ENCODE results near the gene TBX5.

TBX5 gene

DNA sequence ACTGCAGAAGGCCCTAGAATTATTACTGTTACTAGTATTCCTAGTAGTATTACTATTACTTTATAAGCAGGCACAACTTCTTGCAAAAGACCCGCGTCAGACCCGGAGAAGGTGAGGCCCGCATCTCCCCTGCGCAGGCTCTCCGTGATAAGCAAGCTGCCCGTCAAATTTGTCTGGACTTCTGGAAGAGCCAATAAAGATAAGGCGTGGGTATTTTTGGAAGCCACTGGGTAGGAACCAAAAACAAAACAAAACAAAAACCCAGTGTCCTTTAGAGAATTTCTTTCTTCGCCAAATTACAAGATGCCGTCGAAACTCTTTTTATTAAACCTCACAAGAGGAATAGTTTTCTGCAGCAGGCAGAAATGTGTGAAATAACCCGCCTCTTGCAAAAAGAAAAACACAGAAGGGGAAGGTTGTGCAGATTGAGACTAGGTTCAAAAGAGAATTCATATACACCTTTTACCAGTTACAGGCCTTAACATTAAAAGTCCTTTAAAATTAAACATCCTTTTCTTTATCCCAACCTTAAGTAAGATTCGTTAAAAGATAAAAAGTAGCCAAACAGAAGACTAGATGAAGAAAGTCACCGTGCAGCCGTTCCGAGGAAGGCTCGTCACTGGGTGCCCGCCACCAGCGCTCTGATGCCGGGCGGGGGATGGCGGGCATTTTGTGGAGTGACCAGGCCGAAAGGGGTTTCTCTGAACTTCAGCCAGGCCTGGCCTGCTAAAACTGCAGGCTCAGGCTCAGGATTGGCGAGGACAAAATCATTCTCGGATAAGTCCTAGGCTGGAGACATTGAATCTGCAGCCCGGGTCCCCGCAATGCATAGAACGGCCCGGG, 1.6 kb downstream of the TBX5 start:
- Histone ChIP-seq H3K36me3 (replicated peaks) (no peaks in the 10 kb centered on the region), H3K27me3 (replicated peaks) (peaks cover 87% of the 10 kb centered on the region), H3K4me3 (ENCODE audit: low read depth, low read length) (no peak overlapping the region), H3K27ac (no peak overlapping the region)
- no peak for DNase-seq
- in situ Hi-C loops (cut with HindIII; ENCODE audit: low pct_ligation_motif_present, low sequenced_read_pairs), result no loop called here
- TF ChIP-seq, protein P1, sequence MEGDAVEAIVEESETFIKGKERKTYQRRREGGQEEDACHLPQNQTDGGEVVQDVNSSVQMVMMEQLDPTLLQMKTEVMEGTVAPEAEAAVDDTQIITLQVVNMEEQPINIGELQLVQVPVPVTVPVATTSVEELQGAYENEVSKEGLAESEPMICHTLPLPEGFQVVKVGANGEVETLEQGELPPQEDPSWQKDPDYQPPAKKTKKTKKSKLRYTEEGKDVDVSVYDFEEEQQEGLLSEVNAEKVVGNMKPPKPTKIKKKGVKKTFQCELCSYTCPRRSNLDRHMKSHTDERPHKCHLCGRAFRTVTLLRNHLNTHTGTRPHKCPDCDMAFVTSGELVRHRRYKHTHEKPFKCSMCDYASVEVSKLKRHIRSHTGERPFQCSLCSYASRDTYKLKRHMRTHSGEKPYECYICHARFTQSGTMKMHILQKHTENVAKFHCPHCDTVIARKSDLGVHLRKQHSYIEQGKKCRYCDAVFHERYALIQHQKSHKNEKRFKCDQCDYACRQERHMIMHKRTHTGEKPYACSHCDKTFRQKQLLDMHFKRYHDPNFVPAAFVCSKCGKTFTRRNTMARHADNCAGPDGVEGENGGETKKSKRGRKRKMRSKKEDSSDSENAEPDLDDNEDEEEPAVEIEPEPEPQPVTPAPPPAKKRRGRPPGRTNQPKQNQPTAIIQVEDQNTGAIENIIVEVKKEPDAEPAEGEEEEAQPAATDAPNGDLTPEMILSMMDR (IDR thresholded peaks at IDR 0.05; ENCODE audit: low read depth, low read length, missing control alignments), result no peak

DNA sequence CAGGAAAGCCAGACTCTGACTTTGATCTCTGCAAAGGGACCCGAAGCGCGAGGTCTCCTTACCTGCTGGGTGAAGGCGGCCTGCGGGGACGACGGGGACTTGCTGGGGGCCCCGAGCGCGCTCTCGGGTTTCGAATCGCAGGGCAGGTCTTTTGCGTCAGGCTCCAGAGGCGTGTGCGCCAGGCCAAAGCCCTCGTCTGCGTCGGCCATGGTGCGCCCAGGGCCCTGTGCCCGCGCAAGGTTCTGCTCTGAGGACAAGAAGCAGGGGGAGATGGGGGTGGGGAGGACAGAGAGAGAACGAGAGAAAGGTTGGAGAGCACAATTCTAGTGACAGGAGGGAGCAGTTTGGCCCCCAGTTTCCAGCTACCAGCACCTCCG, 2.3 kb downstream of the TBX5 start:
- in situ Hi-C loops (cut with HindIII; ENCODE audit: low pct_ligation_motif_present, low sequenced_read_pairs), result no loop called here
- no peak for DNase-seq
- H3K27me3 ChIP-seq (replicated peaks), result peaks cover 85% of the 10 kb centered on the region
- TF ChIP-seq, protein P1 (IDR thresholded peaks at IDR 0.05; ENCODE audit: low read depth, low read length, missing control alignments), result no peak
- no peak overlapping the region for H3K4me3 ChIP-seq (ENCODE audit: low read depth, low read length)
- no peaks in the 10 kb centered on the region for H3K36me3 ChIP-seq (replicated peaks)
- H3K27ac ChIP-seq, result no peak overlapping the region

DNA sequence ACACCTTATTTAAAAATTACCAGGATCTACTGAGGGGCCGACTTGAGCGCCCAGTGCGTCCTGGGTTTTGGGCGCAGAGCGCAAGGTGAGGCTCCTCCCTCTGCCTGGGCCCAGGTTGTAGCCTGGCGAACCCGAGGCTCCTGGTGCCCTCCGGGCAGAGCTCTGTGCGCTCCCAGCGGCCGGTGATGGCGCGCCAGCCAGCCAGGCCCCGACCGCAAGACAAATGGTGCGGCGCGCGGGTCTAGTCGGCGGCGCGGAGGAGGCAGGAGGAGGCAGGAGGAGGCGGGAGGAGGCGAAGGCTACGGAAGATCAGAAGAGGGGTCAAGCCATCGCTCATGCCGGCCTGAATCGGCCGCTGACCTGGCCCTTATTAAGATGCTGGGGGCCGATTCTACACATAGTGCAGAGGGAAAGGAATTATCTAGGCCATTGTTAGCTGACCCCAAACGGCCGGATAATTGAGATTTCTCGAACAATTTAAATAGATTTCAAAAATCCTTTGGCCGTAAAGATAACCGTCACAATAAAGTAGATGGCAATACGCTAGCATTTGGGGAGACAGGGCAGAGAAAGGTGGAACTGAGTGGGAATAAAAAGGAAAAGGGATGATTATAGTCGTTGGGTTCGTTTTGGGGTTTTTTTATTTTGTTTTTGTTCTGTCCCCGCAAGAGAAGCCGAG, 2.8 kb downstream of the TBX5 start:
- TF ChIP-seq, protein P1 (IDR thresholded peaks at IDR 0.05; ENCODE audit: low read depth, low read length, missing control alignments), result peak; percentile 10
- no peak for DNase-seq
- no peaks in the 10 kb centered on the region for H3K36me3 ChIP-seq (replicated peaks)
- in situ Hi-C loops (cut with HindIII; ENCODE audit: low pct_ligation_motif_present, low sequenced_read_pairs), result no loop called here
- H3K27me3 ChIP-seq (replicated peaks), result peaks cover 85% of the 10 kb centered on the region
- H3K27ac ChIP-seq, result no peak overlapping the region
- H3K4me3 ChIP-seq (ENCODE audit: low read depth, low read length), result no peak overlapping the region

DNA sequence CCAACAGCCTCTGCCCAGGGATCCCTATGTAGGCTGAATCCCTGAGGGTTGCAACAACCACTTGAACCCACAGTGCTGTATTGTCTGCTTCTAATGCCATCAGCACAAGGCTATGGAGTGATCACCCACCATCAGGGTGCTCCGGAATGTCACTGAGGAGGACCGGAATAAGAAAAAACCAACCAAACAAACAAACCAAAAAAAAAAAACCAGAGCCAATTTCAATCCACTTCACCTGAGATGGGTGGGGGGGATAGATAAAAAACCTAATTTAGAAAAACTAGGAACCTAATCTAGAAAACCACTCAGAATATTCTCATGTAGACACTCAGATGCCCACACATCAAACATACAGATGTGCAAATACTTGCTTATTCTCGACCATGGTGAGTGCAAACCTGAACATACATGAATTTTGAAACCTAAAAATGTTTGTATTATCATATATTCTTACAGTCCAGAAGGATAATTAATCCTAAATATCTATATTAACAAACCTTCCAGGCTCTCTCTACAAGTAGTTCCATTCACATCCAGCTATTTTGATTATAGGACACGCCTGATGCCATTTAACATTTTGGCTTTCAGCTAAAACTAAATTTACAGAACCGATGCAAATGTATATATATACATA, 3.7 kb downstream of the TBX5 start:
- no peaks in the 10 kb centered on the region for H3K36me3 ChIP-seq (replicated peaks)
- in situ Hi-C loops (cut with HindIII; ENCODE audit: low pct_ligation_motif_present, low sequenced_read_pairs), result no loop called here
- DNase-seq, result no peak
- TF ChIP-seq, protein P1 (IDR thresholded peaks at IDR 0.05; ENCODE audit: low read depth, low read length, missing control alignments), result no peak
- H3K4me3 ChIP-seq (ENCODE audit: low read depth, low read length), result no peak overlapping the region
- peaks cover 85% of the 10 kb centered on the region for H3K27me3 ChIP-seq (replicated peaks)
- no peak overlapping the region for H3K27ac ChIP-seq

DNA sequence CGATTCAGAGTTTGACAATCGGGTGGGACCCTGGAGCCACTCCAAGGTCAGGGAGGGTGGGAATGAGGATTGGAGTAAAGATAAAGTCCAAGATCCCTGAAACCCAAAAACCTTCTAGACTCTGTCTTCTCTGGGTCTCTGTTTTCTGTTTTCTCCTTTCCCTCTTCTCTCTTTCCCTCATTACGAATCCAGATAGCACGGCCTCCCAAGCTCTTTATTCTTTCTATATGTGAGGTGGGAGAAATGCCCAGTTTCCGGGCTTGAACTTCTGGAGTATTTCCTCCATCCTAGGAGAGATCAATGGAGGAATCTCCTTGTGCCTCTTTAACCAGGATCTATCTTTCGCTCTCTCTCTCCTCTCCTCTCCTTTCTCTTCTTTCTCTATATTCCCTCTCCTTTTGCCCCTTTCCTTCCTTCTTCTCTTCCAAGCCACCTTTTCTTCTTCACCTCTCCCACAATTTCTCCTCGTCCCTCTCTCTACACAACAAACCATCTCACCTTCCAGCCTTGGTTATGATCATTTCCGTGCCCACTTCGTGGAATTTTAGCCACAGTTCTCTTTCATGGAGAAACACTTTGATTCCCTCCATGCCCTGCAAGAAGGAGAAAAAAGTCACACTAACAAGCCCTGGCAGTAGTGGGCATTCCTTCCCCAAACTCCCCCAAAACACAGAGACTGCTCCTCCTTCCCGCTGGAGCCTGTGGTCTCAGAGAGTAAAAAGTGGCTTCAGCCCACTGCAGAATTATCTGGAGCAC, 4.4 kb downstream of the TBX5 start:
- TF ChIP-seq, protein P1 (IDR thresholded peaks at IDR 0.05; ENCODE audit: low read depth, low read length, missing control alignments), result no peak
- H3K27ac ChIP-seq, result no peak overlapping the region
- no peaks in the 10 kb centered on the region for H3K36me3 ChIP-seq (replicated peaks)
- peaks cover 85% of the 10 kb centered on the region for H3K27me3 ChIP-seq (replicated peaks)
- H3K4me3 ChIP-seq (ENCODE audit: low read depth, low read length), result no peak overlapping the region
- in situ Hi-C loops (cut with HindIII; ENCODE audit: low pct_ligation_motif_present, low sequenced_read_pairs), result no loop called here
- no peak for DNase-seq

Measured in brain microvascular endothelial cell (primary cell).